T1000 (cell line): Measurements from ENCODE around the gene MYH9.

Source experiments
- DNase-seq: peaks from one replicate; lab custom pipeline; 2025; ENCODE audit warnings: mixed read lengths; lab: John Stamatoyannopoulos, UW

MYH9 gene

DNA sequence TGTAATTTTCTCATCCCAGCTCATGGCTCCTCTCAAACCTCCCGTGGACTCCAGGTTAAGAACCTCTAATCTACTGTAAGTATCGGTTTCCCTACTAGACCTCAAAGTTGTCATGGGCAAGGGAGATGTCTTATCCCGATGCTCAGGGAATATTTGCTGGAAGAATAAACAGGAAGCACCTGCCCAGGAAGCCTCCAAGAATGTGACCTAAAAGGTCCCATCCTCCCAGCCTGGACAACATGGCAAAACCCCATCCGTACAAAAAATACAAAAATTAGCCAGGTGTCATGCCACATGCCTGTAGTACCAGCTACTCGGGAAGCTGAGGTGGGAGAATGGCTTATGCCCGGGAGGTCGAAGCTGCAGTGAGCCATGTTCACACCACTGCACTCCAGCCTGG, 72.4 kb downstream of the MYH9 start:
- DNase-seq: no peak

DNA sequence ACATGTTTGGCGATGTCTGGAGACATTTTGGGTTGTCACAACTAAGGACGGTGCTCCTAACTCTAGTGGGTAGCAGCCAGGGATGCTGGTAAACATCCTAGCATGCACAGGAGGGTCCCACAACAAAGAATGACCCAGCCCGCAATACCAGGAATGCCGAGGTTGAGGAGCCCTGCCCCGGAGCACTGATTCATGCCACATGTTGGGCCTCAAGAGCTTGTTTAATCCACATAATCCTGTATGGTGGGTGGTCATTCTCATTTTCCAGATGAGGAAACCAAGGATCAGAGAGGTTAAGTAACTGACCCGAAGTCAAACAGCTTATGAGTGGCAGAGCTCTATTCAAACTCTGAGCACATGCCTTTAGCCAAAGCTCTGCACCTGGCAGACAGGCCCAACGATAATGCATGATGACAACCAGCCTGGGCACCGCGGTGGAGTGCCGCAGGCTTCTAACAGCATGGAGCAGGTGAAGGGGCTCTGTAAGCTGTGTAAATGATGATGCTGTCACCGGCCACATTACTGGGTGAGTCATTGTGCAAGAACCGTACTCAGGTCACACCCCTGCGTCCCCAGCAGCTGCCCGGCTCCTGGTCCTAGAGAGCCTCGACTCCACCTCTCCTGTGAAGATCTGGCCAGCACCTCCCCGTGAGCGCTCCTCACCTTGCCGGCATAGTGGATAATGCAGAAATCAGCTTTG, 76.2 kb downstream of the MYH9 start:
- no peak for DNase-seq

DNA sequence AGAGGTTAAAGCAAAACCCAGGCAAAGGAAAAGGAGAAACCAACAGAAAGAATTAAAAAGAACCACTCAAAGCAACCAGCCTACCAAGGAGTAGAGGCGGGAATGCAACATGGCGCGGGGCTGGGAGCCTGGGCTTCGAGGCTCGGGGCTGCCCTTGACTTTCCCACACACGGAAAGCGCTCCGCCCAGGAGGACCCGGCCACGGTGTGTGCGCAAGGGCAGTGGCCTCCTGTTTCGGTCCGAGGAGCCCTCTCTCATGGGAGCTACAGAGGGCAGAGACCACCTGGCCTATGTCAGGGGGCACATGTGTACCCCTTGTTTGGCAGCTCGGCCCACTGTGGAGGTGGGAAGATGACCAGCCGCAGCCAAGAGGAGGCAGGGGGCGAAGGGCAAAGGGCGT, 78.9 kb downstream of the MYH9 start:
- no peak for DNase-seq

DNA sequence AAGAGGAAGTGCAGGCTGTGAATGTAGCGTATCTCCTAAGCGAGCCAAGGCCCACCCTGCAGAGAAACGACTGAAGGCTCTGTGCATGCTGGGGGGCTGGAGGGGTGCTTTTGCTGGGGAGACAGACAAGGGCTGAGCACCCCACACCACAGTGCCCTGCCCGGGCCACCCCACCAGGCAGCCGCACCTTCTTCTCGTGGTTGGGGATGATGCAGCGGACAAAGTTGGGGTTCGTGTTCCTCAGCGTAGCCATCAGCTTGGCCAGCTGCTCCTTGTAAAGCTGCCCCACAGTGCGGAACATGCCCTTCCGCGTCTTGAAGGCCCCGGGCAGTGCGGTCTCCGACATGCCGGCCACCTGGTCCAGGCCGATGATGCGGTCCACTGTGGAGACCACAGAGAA, 81.5 kb downstream of the MYH9 start:
- no peak for DNase-seq

DNA sequence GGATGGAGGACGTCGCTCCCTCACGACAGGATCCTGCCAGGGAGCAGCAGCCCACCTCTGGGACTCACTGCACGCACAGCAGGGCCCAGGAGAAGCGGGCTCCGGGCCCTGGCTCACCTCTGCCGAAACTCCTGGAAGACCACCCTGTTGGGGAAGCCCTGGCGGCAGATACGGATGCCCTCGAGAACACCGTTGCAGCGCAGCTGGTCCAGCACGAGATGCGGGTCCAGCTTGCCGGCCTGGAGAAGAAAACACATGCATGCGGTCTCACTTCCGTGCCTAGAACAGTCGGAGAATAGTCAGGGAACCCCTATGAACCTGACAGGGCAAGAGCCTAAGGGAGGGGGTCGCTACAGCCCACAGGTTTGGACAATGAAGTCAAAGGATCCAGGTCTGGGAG, 82.0 kb downstream of the MYH9 start:
- no peak for DNase-seq

- no peak for DNase-seq
These were observed 83.3 kb downstream of the MYH9 start for GRCh38 chr22:36304429-36304828.

DNA sequence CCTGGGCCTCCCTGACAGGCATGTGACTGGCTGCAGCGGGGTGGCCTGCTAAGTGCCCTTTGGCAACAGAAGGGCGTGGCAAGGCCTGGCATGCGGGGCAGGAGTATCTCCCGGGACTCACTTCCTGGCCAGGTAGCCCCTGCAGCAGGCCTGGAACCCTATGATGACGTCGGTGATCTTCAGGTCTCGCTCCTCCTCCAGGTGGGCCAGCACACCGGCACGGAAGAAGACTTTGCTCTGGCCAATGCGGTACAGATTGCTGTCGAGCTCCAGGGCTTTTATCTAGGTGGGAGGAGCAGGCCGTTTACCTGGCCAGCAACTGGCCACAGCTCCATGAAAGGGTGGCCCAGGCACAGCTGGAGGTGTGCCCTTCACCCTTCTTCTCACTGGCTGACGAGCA, 83.9 kb downstream of the MYH9 start:
- no peak for DNase-seq

- no peak for DNase-seq
These were observed 84.7 kb downstream of the MYH9 start for GRCh38 chr22:36303115-36303467.

DNA sequence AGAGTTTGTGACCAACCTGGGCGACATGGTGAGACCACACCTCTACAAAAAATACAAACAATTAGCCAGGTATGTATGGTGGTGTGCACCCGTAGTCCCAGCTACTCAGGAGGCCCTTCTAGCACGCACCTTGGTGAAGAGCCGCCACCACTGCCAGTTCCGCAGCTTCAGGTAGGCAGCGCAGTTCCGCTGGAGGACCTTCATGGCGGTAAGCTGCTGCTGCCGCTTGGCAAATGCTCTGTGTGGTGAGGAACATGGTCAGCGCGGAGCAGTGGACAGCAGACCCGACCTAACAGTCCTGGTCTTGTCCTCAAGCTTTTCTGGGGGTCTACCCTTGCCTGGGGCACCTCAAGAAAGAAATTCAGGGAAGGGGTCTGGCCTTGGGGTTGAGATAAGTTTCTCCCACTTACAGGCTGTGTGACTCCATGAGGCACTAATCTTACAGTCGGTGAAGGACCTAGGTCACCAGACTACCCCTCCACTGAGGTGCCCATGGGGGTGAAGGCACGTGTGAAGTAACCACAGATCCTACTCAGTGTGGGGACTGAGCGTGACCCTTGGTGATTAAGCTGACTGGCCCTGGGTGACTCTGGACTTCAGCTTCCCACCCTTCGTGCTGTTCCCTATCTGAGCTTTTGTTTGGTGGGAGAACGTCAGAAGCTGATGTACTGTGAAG, 85.2 kb downstream of the MYH9 start:
- DNase-seq: no peak

DNA sequence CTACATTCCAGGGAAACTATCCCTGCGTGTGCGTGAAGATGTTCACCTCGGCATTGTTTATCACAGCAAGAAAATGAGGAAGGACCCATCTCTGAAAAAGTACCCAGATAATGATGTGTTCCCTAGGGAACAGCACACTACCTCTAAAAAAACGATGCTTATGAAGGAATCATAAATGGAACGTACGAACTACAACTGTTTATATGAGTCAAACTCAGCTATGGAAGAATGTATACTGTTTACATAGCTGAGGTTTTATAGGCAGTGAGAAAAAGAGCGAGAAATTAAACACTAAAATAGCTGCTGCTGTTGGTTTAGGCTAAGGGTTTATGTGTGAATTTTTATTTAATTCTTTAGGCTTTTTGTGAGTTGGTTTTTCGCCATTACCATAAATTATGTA, 85.9 kb downstream of the MYH9 start:
- DNase-seq: no peak

DNA sequence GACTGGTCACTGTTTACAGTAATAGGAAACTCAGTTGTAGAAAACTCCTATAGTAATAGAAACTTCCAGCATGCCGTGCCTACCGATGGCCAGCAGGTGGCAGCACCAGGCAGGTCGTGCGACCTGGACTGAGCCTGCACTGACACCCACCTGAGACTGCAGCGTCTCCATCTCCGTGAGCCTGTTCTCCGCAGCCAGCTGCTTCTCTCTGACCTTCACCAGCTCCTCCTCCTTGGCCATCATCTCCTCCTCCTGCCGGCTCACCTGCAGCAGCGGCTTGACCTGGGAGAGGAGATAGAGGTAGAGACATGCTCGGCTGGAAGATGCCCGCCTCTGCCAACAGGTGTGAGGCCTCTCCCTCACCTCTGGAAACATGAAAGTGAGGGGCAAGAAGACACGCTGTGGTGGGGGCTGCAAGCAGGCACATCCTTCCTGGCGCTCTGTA, 86.4 kb downstream of the MYH9 start:
- no peak for DNase-seq

DNA sequence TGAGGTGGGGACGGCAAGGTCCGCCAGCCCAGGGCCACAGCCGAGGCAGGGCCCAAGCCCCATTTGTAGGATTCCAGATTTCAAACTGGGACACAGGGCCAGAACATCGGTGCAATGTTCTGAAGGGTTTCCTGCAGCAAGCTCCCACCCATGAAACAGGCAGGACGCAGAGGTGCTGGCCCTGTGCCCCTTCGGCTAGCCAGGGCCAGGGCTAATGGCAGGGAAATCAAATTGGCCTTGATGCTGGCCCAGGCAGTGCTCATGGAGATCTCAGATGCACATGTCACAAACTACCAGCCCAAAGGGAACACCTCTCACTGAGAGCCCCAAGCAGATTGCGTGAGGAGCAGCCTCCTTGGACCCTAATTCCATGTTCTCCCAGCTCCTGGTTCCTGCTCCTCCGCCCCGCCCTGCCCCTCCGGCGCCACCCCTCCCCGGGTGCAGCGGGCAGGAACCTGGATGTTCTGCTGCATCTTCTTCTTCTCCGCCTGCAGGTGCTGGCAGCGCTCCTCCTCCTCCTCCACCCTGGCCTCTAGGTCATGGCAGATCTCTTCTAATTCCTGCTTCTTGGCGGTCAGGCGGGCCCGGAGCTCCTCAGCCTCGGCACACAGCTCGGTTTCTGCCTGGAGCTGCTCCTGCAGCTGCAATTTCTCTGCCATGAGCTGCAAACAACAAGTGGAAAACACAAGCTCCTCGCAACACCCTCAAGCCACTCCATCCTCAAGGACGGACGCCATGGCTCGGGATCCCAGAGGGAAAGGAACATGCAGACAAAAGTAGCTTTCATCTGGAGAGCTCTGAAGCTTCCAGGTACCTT, 87.2 kb downstream of the MYH9 start:
- no peak for DNase-seq

DNA sequence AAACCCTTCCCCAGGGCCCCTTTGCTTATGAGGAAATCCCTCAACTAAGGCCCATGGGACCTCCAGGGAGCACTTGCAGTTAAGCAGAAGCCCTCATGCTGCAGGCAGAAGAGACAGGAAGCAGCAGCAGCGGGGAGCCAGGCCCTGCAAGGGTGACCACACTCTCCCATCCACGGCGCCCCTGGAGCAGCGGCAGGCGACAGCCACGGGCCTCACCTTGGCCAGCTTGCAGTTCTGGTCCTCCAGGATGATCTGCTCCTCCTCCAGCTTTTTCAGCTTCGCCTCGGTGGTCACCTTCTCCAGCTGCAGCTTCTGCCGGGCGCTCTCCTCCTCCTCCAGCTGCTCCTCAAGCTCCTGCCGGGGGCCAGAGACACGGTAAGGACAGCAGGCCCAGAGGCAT, 87.9 kb downstream of the MYH9 start:
- no peak for DNase-seq

DNA sequence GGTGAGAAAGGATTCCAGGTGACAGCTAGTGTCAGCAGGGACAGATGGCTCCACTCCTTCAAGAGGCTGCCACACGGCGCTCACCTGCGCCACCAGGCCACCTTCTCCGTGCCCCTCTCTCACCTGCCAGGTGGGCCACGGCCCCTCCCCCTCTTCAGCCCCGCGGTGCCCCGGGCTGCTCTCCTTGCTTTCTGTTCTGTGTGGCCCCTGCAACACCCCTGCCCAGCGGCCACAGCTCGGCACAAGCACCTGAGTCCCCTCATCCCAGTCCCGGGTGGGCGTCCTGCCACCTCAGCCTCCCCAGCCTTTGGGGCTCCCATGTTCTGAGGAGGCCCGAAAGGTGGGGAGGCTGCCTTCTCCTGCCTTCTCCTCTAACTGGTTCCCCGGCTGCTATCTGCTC, 88.5 kb downstream of the MYH9 start:
- DNase-seq: no peak

- DNase-seq: no peak
These were observed 89.2 kb downstream of the MYH9 start for GRCh38 chr22:36298601-36299000.

DNA sequence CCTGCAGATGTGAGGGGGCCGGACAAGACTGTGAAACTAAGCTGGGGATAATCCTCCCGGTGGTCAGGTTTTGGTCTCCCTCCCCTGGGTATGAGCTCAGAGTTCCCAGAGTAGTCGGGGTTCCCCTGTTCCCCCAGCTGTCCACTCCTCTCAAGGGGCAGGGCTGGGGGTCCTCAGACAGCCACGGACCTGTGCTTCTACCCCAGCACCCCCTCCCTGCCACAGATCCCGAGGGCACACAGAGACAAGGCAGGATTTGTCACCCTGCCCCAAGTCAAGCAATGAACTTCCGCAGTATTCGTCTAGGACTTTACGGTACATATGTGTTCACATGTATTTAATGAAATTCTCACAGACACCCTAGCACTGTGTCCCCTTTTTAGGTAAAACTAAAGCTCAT, 89.6 kb downstream of the MYH9 start:
- DNase-seq: no peak

DNA sequence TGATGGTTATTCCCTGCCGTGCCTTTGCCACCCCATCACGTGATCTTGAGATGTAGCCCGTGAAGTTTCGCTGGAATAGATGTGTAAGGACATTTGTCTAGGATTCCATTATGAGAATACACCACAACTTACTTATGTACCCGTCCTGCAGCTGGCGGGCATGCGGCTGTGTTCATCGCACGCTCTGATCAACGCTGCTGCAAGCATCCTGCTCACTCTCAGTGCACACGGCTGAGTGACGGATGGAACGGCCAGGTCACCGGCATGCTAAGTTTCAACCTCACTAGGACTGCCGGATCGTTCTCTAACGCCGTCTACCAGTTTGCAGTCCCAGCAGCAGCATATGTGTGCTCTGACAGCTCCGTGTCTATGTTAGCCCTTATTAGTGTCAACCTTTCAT, 90.2 kb downstream of the MYH9 start:
- no peak for DNase-seq

DNA sequence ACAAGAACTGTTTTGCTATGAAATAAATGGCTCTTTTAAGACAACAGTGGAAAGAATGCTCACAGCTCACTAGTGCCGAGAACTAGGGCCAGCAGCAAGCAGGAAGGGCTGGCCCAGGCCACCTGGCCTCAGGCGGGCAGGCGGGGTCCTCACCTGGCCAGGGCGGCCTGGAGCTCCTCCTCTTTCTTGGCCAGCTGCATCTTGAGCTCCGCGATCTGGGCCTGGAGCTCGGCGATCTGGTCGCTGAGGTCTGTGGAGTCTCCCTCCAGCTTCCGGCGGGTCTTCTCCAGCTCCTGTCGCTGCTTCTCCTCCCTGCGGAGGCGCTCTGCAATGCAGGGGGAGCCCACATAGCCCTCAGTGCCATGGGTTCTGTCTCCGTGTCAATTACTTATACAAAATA, 91.1 kb downstream of the MYH9 start:
- no peak for DNase-seq

DNA sequence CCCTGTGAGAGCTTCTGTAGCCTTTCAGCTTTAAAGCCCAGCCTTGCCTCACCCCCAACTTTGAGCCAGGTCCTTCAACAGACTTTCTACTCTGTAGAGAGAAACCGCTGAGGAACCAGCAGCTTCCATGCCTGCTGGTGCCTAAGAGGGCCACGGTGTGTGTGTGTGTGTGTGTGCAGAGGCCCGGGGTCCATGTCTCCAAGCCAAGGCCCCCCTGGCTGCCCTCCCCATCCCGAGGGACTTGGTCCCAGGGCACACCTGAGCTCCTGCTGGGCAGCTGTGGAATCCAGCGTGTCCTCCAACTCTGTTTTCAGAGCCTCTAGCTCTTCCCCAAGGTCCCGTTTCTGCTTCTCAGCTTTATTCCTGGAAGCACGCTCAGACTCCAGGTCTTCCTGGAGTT, 92.5 kb downstream of the MYH9 start:
- no peak for DNase-seq

DNA sequence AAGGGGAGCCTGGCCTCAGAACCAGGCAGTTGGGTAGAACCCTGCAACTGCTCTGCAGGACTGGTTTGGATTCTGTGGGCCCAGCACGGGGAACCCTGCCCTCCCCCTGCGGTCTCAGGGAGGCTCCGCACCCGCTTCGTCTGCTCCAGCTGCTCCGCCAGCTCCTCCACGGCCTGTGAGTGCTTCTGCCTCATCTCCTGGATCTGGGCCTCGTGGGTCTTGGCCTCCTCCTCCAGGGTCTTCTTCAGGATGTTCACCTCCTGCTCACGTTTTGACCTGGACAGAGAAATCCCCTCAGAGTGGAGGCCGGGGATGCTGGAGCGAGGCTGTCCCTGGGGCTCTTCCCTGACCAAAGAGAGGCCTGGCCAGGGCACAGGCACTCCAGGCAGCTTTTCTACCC, 93.0 kb downstream of the MYH9 start:
- no peak for DNase-seq

GRCh38 chr22:36294293-36294620, 93.5 kb downstream of the MYH9 start:
- no peak for DNase-seq

DNA sequence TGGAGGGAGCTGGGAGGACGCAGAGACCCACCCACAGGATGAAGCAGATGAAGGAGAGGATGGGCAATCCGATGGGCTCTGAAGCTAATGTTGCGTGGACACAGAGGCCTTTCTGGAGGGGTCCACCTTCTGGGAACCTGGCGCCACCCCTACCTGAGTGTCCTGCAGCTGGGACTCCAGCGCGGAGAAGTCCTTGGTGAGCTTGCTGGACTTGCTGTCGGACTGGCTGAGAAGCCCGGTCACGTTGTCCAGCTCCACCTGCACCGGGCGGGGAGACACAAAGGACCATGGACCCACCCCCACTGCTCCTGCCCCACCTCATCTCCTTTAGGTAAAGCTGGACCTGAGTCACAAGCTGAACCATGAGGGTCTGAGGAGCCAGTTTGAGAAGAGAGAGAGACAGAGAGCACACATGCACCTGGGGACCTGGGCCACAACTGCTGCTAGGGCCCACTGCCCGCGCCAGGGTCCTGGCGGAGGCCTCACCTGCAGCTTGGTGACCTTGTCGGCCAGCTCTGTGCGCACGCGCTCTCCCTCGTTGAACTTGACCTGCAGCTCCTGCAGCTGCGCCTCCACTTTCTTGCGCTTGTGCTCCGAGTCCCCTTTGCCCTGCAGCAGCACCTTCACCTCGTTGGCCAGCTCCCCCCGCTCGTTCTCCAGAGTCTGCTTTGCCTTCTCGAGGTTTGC, 94.0 kb downstream of the MYH9 start:
- no peak for DNase-seq
